Ishikawa (cell line): Measurements from ENCODE around the gene KRT81.

Experiments used
- CEBPB ChIP-seq: IDR thresholded peaks from 2 replicates; pipeline ENCODE4 v1.6.1; 2012
- CREB1 ChIP-seq: IDR thresholded peaks from 2 replicates; pipeline ENCODE4 v1.6.1; 2012; ENCODE audit warnings: low read depth
- EGR1 ChIP-seq: IDR thresholded peaks from 2 replicates; pipeline ENCODE4 v1.6.1; 2012
- EP300 ChIP-seq: IDR thresholded peaks from 2 replicates; pipeline ENCODE4 v1.6.1; 2012; ENCODE audit warnings: borderline replicate concordance
- FOXM1 ChIP-seq: IDR thresholded peaks from 2 replicates; pipeline ENCODE4 v1.6.1; 2012; ENCODE audit warnings: low read depth, borderline replicate concordance
- MAX ChIP-seq: IDR thresholded peaks from 2 replicates; pipeline ENCODE4 v1.6.1; 2012
- NFIC ChIP-seq: IDR thresholded peaks from 2 replicates; pipeline ENCODE4 v1.6.1; 2012
- RAD21 ChIP-seq: IDR thresholded peaks from 2 replicates; pipeline ENCODE4 v1.6.1; 2012; ENCODE audit warnings: low read depth
- TAF1 ChIP-seq: IDR thresholded peaks from 2 replicates; pipeline ENCODE4 v1.6.1; 2012; ENCODE audit warnings: low read depth, mild to moderate bottlenecking
- TCF12 ChIP-seq: IDR thresholded peaks from 2 replicates; pipeline ENCODE4 v1.6.1; 2012; ENCODE audit warnings: low read depth
- TEAD4 ChIP-seq: IDR thresholded peaks from 2 replicates; pipeline ENCODE4 v1.6.1; 2012
- USF1 ChIP-seq: IDR thresholded peaks from 2 replicates; pipeline ENCODE4 v1.6.1; 2012
- YY1 ChIP-seq: IDR thresholded peaks from 2 replicates; pipeline ENCODE4 v1.6.1; 2012; ENCODE audit warnings: low read depth
- ZBTB7A ChIP-seq: IDR thresholded peaks from 2 replicates; pipeline ENCODE4 v1.6.1; 2012; ENCODE audit warnings: low read depth
- TF ChIP-seq, protein P1 (sequence below): IDR thresholded peaks from 2 replicates; pipeline ENCODE4 v1.6.1; 2012; ENCODE audit warnings: low read depth, mild to moderate bottlenecking

The KRT81 gene

DNA sequence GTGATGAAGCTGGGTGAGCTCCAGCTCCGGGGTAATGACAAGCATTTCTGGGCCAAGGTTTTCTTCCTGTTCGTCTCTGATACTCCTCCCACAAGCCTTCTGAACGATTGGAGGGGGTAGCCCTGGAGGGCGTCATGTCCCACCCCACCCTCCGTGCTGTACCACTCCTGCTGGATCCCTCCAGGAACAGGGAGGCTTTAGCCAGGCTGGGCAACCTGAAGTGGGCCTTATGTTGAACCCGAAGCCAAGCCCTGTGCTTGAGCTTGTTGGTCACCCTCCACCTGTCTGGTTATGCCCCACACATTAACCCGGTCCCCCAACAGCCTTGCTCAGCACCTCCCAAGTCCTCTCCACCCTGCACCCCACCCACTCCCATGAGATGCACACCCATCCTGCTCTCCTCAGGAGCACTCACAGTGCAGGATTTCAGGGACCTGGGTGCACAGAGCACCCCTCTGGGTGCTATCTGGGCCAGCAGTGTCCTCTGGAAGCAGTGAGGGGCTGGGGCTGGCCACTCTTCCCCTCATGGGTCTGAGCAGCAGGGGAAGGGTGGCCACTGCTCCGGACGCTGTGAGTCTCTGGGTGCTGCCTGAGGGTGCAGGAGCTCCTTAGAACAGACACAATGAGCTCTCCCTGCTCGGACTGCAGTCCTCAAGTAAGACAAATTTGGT, 36.6 kb upstream of the KRT81 start:
- no peak for TF ChIP-seq ZBTB7A
- TF ChIP-seq TEAD4: no peak
- TF ChIP-seq CEBPB: no peak
- no peak for TF ChIP-seq FOXM1
- TF ChIP-seq, protein P1, sequence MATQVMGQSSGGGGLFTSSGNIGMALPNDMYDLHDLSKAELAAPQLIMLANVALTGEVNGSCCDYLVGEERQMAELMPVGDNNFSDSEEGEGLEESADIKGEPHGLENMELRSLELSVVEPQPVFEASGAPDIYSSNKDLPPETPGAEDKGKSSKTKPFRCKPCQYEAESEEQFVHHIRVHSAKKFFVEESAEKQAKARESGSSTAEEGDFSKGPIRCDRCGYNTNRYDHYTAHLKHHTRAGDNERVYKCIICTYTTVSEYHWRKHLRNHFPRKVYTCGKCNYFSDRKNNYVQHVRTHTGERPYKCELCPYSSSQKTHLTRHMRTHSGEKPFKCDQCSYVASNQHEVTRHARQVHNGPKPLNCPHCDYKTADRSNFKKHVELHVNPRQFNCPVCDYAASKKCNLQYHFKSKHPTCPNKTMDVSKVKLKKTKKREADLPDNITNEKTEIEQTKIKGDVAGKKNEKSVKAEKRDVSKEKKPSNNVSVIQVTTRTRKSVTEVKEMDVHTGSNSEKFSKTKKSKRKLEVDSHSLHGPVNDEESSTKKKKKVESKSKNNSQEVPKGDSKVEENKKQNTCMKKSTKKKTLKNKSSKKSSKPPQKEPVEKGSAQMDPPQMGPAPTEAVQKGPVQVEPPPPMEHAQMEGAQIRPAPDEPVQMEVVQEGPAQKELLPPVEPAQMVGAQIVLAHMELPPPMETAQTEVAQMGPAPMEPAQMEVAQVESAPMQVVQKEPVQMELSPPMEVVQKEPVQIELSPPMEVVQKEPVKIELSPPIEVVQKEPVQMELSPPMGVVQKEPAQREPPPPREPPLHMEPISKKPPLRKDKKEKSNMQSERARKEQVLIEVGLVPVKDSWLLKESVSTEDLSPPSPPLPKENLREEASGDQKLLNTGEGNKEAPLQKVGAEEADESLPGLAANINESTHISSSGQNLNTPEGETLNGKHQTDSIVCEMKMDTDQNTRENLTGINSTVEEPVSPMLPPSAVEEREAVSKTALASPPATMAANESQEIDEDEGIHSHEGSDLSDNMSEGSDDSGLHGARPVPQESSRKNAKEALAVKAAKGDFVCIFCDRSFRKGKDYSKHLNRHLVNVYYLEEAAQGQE: no peak
- no peak for TF ChIP-seq TCF12
- no peak for TF ChIP-seq RAD21
- no peak for TF ChIP-seq YY1
- no peak for TF ChIP-seq EP300
- TF ChIP-seq MAX: no peak; the same call in 1 of the 2 replicates
- TF ChIP-seq TAF1: no peak

- no peak for TF ChIP-seq FOXM1
- no peak for TF ChIP-seq USF1
- peak; percentile 63; the same call in 1 of the 2 replicates for TF ChIP-seq MAX
- 0 out of 2 replicates have a peak, but pooled peaks have one; percentile 53 for TF ChIP-seq NFIC
- TF ChIP-seq CREB1: no peak
- no peak for TF ChIP-seq CEBPB
- no peak for TF ChIP-seq EGR1
- TF ChIP-seq TCF12: peak; percentile 26; the same call in 1 of the 2 replicates
- TF ChIP-seq EP300: no peak; the same call in 1 of the 2 replicates
- TF ChIP-seq TAF1: no peak
- TF ChIP-seq, protein P1: no peak
- peak; percentile 89 for TF ChIP-seq RAD21
- TF ChIP-seq ZBTB7A: 0 out of 2 replicates have a peak, but pooled peaks have one; percentile 56
- TF ChIP-seq TEAD4: no peak; the same call in 1 of the 2 replicates
- TF ChIP-seq YY1: no peak
Measured at GRCh38 chr12:52327052-52327829, 35.9 kb upstream of the KRT81 start.

GRCh38 chr12:52324153-52324444, 32.8 kb upstream of the KRT81 start:
- TF ChIP-seq CEBPB: no peak

DNA sequence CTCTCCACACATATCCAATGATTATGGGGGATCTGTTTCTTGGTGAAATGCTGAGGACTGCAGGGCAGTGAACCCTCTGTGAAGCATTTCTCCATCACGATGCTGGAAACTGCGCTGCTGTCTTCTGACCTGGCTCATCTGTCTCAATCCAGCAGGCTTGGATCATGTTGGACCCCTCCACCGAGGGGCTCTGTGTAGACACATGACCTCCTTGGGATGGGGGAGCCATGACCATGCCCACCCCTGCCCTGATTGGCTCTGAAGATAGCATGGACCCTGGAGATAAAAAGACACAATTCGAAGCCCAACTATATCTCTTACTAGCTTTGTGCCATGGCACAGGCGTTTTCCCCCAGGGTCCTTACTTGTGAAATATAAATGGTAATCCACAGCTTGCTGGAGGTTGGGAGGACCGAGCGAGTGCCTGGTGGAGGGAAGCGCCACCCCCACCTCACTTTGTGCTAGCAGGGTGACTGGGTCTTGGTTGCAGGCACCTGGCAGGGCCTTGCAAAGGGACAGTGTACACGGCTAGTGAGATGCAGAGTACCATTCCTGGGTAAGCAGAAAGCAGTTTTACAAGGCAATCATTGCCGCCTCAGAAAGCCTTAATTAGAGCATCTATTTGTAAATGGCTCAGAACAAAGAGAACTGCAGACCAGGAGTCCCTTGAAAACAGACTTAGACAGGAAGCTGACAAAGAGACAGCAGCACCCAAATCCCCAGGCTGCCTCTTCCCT, 32.2 kb upstream of the KRT81 start:
- TF ChIP-seq ZBTB7A (no peak), CEBPB (no peak), MAX (no peak), CREB1 (no peak), TEAD4 (no peak), FOXM1 (no peak)

GRCh38 chr12:52323001-52323400, 31.7 kb upstream of the KRT81 start:
- no peak for TF ChIP-seq RAD21
- no peak for TF ChIP-seq NFIC

GRCh38 chr12:52322069-52322468, 30.7 kb upstream of the KRT81 start:
- no peak for TF ChIP-seq CREB1
- TF ChIP-seq TCF12: no peak
- TF ChIP-seq CEBPB: no peak
- TF ChIP-seq NFIC: no peak
- TF ChIP-seq YY1: no peak
- TF ChIP-seq TEAD4: no peak
- no peak for TF ChIP-seq MAX
- no peak for TF ChIP-seq TAF1
- TF ChIP-seq EGR1: no peak
- TF ChIP-seq ZBTB7A: no peak
- TF ChIP-seq RAD21: no peak
- TF ChIP-seq, protein P1: no peak
- TF ChIP-seq EP300: no peak
- TF ChIP-seq USF1: no peak
- no peak for TF ChIP-seq FOXM1
